BJ (cell line): Measurements from ENCODE around the gene TAF11L8. TPM values are rescaled to one million over a fixed set of nuclear protein-coding genes. Genes with fewer than 3 reads are reported as not detected.
"Not testable (repeated sequence)": the region's sequence is repeated elsewhere in the genome, so short reads cannot be mapped to it uniquely, and the experiment has no call there.

Experiments used
- CTCF ChIA-PET: fragments of 350-600 bp; formaldehyde crosslinking; extraction: SDS; loops from one replicate; lab custom pipeline; 2021; ENCODE audit warnings: antibody characterized with exemption, inconsistent platforms; lab: Yijun Ruan, JAX
- POLR2A ChIA-PET: fragments of 300-600 bp; sonication (Branson Sonifier 250); formaldehyde crosslinking; extraction: SDS; loops from one replicate; lab custom pipeline; 2021; ENCODE audit warnings: antibody characterized with exemption; lab: Charles Lee
- DNase-seq: peaks from one replicate; pipeline ENCODE4 v3.0.0-alpha.2; 2011; ENCODE audit warnings: low read depth
- H3K27me3 ChIP-seq: 2 replicates; pipeline ENCODE4 v1.6.0; 2011; ENCODE audit warnings: low read length; ENCODE audit not compliant: control insufficient read depth, insufficient read depth
- H3K36me3 ChIP-seq: 2 replicates; pipeline ENCODE4 v1.5.1; 2011; ENCODE audit warnings: low read length; ENCODE audit not compliant: control insufficient read depth, insufficient read depth
- H3K4me3 ChIP-seq: 2 replicates; pipeline ENCODE4 v1.5.1; 2011; ENCODE audit warnings: low read depth, mild to moderate bottlenecking, control low read depth, low read length
- CTCF ChIP-seq: IDR thresholded peaks from 2 replicates; pipeline ENCODE4 v1.5.1; 2011; ENCODE audit warnings: low read depth, mild to moderate bottlenecking, control low read depth, inconsistent platforms, low read length, moderate library complexity; ENCODE audit not compliant: insufficient read depth
- polyA minus RNA-seq: library from RNA; depleted of rRNA, polyadenylated mRNA; stranded (reverse); fragments of >200 nt; gene quantifications from 2 replicates; pipeline ENCODE4 v1.2.3, GENCODE V29; 2011; rRNA and poly(A)+ RNA removed
- polyA plus RNA-seq: library from polyadenylated mRNA; depleted of rRNA; stranded (reverse); fragments of >200 nt; gene quantifications from 2 replicates; pipeline ENCODE4 v1.2.3, GENCODE V29; 2011; rRNA removed

TAF11L8 gene
- polyA plus RNA-seq (not detected in 2 replicates), polyA minus RNA-seq (not detected in 2 replicates)

DNA sequence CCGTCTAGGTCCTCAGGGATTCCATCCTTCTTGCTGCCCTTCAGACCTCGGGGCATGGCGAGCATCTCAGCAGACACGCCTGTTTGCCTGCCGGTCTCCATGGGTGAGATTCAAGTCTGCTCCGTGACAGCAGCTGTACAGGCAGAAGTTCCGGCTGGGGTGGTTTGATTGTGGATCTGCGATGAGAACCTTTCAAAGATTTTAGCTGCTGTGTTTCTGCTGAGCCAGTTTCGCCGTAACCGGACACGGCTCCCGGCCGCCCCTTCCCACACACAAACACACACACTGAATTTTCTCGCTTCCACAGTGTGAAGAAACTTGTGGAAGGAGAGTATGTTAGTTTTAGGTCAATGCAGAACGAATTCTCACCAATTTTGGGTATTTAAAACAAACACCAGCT, at the start of gene TAF11L8:
TSS of gene TAF11L8 (minus strand) at position 101 of the 400 bp plus-strand sequence.
- H3K27me3 ChIP-seq, POLR2A ChIA-PET, CTCF ChIA-PET, H3K4me3 ChIP-seq, H3K36me3 ChIP-seq, DNase-seq: not testable (repeated sequence)

GRCh38 chr5:17634160-17634559, 43.4 kb upstream of the TAF11L8 start, which contains the start of gene TAF11L14:
Gene TAF11L14 (plus strand): TSS chr5:17634460.
- POLR2A ChIA-PET: no interaction called here
- no peak for DNase-seq
- Histone ChIP-seq H3K4me3 (no peak within 1 kb of the TSS), H3K36me3 (no peaks in the 10 kb centered on the region), H3K27me3 (no peaks in the 10 kb centered on the region)
- CTCF ChIA-PET: no interaction called here
- TF ChIP-seq CTCF: no peak

DNA sequence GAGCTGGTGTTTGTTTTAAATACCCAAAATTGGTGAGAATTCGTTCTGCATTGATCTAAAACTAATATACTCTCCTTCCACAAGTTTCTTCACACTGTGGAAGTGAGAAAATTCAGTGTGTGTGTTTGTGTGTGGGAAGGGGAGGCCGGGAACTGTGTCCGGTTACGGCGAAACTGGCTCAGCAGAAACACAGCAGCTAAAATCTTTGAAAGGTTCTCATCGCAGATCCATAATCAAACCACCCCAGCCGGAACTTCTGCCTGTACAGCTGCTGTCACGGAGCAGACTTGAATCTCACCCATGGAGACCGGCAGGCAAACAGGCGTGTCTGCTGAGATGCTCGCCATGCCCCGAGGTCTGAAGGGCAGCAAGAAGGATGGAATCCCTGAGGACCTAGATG, 41.0 kb upstream of the TAF11L8 start, which contains the start of gene TAF11L13:
TSS of gene TAF11L13 (plus strand) at position 301 of the 400 bp plus-strand sequence.
- H3K4me3 ChIP-seq, H3K27me3 ChIP-seq, CTCF ChIA-PET, DNase-seq, POLR2A ChIA-PET, H3K36me3 ChIP-seq: not testable (repeated sequence)

DNA sequence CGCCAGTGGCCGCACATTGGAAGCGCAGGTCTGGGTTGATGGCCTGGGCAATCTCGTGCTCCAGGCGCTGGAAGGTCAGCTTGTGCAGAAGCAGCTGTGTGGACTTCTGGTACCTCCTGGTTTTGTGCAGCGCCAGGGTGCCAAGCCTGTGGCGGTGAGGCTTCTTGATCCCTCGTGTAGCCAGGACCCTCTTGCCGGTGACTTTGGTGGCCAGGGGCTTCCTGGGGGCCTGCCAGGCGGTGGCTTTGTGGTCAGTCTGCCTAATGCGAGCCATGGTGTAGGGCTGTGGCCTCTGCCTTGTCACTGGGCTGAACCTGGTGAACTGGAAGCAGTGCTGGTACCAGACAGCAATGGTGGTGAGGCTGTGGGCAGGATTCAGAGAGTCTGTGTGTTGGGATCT, 34.9 kb upstream of the TAF11L8 start:
- DNase-seq: no peak
- no peak for TF ChIP-seq CTCF
- POLR2A ChIA-PET: no interaction called here
- CTCF ChIA-PET: no interaction called here
- H3K36me3 ChIP-seq: no peaks in the 10 kb centered on the region
- H3K4me3 ChIP-seq: no peak overlapping the region
- no peaks in the 10 kb centered on the region for H3K27me3 ChIP-seq

- DNase-seq: no peak
- ChIA-PET POLR2A (no interaction called here), CTCF (no interaction called here)
- Histone ChIP-seq H3K4me3 (no peak overlapping the region), H3K27me3 (no peaks in the 10 kb centered on the region), H3K36me3 (no peaks in the 10 kb centered on the region)
- TF ChIP-seq CTCF: peak; percentile 3; the same call in 1 of the 2 replicates
Measured at GRCh38 chr5:17620627-17621026, 29.9 kb upstream of the TAF11L8 start.

- ChIA-PET CTCF (no interaction called here), POLR2A (no interaction called here)
- TF ChIP-seq CTCF: no peak
Measured at GRCh38 chr5:17619354-17619753, 28.6 kb upstream of the TAF11L8 start.

More at GRCh38 chr5:17619354-17619753, 28.6 kb upstream of the TAF11L8 start:
- H3K27me3 ChIP-seq: no peaks in the 10 kb centered on the region
- no peaks in the 10 kb centered on the region for H3K36me3 ChIP-seq
- no peak for DNase-seq
- no peak overlapping the region for H3K4me3 ChIP-seq
